DMS 273 treated with DMSO at 0.1 percent for 48 hours (cell line): Measurements from ENCODE around the gene LRCH4.

Experiments
- DNase-seq: peaks from one replicate; lab custom pipeline; 2025; lab: John Stamatoyannopoulos, UW

The LRCH4 gene

DNA sequence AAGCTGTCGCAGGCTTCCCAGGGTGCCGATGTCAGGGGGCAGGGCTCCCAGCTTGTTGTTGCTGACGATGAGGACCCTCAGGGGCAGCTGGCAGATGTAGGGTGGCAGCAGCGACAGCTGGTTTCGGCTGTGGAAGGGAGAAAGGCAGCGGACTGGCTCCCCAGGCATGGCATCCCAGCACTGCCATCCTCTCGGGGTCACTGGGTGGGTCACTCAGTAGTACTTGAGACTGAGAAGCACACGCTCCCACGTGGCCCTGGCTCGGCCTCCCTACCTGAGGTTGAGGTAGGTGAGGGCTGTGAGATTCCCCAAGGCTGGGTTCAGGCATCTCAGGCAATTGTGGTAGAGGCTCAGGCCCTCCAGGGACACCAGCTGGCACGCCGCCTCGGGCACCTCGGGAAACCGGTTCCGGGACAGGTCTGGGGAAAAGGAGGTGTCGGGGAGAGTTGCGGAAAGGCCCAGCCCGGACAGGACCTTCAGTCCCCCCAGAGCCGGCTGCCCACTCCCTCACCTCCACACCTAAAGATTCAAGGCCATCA is 3.8 kb downstream of the LRCH4 start:
- DNase-seq: no peak

DNA sequence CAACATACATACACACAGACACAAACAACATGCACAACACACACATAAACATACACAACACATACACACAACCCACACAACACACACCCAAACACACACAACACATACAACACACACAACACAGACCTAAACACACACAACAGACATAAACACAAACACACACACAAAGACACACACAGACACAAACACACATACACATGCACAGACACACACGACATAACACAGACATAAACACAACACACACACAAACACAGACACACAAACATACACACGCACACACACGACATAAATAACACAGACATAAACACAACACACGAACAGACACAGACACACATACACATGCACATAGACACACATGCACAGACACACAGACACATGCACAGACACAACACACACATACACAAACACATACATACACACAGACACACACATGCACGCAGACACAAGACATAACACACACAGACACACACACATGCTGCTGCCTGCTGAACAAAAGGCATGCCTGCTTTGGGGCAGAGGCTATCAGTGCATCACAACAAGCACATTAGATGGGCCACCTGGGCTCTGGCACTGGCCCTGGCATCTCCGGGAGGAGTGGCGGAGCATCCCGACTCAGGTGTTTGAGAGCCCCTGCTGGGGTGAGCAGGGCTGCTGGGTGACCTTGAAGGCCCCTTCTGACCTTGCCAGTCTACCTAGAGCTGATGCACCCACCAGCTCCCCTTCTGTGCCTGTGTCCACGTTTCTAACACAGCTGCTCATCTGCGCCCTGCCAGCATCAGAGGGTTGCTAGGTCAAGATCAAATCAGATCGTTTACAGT is 5.3 kb downstream of the LRCH4 start:
- DNase-seq: no peak

DNA sequence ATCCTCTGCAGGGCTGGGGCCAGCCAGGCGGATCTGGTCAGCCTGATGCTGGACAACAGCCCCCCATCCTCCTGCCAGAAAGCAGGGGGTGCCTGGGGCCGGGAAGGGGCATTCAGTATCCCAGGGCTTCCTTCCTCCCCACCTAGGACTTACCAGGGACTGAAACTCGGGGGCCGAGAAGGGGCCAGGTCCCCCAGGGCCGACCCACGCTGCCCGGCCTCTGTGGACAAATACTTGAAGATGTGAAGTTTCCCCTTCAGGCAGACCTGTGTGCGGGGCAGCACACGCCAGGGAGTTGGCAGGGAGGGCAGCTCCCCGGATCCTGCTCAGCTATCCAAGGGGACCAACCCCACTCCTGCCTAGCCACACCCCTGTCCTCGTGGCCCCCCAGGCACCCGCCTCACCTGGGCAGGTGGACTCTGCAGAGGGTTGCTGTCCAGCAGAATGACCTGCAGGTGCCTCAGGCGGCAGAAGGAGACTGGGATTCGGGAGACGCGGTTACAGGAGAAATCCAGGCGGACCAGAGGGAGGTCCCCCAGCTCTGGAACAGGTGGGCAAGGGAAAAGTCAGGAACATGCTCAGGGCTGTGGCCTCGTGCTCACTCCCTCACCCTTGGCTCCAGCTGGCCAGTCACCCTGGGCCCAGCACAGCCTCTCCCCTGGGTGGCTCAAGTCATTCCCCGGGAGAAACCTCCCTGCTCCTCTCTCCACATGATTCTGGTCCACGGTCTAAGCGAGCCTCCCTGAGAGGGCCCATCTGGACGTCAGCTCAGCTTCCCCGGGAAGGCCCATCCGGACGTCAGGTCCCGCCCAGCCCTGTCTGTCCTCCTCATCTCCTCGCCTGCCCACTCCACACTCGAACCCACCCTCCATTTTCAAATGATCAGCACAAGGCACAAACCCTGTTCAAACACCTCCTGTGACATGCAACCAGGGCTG is 7.4 kb downstream of the LRCH4 start:
- no peak for DNase-seq

DNA sequence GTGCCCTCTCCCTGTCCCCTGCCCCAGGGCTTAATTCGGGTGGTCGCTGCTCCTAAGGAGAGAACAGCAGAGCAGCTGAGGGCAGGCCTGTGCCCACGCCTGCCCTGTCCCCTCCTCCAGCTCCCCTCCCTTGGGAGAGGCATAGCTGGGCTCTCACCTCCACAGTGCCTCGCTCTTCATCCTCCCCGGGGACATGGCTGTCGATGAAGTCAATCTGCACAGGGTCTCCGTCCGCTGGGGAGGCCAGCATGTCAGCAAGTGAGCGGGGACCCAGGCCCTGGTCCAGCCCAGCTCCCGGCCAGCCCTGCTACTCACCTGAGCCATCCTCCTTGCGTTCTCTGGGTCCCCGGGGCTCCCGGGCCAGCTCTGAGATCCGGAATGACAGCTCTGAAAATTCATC is 8.4 kb downstream of the LRCH4 start:
- no peak for DNase-seq

DNA sequence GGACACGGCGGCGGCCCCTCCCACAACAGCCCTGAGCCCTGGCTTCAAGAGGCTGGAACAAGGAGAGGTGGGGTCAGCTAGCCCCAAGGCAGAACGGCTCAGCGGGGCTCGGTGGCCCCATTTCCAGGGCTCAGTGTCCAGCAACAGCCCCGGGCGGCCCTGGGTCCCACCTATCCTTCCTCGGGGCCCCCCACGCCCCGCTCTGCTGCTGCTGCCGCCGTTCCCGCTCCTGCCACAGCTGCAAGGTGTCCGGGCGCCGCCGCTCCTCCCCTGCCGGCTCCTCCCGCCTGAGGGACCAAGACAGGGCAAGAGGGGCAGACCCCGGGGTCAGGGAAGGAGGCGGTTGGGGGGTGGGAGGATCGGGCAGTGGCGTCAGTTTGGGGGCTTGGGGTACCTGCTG is 8.8 kb downstream of the LRCH4 start:
- DNase-seq: no peak

DNA sequence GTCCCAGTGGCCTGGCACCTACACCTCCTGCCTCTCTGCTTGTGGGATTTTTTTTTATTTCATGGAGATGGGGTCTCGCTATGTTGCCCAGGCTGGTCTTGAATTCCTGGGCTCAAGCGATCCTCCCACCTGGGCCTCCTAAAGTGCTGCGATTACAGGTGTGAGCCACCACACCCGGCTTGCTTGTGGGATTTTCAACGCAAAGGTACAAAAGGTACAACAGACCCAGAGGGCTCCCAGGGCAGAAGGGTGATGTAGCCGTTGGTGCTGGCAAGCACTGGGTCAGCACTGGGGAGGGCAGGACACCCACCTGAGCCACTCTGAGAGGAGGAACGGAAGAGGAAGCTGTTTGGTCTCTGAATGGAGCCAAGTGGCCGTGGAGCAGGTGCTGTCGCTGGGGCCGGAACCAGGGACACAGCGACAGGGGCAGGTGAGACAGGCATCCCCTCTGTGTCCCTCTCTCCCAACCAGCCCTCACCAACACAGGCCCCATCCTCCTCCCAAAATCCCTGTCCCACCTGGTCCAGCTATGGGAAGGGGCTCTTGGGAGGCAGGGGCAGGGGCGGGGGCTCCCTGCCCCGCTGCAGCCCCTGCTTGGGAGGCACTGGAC is 9.4 kb downstream of the LRCH4 start:
- no peak for DNase-seq

DNA sequence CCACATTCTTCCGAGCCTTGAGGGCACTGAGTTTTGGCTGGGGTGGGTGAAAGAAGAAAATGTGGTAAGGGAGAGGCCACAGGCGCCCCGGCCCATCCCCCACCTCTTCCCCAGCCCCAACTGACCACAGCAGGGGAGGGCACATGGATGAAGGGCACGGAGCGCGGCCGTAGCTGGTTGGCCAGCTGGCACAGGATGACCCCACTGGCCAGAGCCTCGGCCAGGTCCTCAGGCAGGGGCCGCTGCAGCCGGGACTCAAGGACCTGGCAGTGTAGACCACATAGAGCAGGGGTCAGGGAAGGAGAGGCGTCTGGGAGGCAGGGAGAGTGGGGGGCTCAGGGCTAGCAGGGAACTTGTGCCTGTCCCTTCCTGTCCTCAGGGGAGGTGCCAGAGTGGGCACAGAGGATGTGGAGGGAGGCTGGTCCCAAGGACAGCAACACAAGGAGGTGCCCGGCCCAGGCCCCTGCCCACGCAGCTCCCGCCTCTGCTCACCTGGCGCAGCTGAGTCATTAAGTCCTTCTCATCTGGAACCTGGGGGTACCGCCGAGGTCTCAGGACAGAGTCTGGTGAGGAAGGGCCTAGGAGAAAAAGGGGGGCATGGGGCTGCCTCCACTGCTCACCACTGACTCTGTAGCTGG is 10.1 kb downstream of the LRCH4 start:
- DNase-seq: no peak

DNA sequence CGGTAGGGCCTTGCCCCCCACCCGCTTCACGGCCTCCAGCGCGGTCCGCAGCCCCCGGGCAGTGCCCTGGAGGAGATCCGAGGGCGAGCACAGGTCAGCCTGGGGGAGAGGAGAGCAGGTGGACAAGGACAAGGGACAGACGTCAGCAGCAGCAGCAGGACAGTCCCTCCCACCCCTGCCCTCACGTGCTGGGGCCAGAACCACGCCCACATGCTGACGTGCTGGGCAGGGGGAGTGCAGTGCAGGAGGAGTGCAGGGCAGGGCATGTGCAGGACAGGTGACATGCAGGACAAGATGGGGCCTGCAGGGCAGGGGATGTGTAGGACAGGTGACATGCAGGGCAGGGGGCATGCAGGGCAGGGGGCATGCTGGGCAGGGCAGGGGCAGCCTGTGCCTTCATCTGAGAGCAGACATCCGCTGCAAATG is 10.7 kb downstream of the LRCH4 start:
- no peak for DNase-seq

DNA sequence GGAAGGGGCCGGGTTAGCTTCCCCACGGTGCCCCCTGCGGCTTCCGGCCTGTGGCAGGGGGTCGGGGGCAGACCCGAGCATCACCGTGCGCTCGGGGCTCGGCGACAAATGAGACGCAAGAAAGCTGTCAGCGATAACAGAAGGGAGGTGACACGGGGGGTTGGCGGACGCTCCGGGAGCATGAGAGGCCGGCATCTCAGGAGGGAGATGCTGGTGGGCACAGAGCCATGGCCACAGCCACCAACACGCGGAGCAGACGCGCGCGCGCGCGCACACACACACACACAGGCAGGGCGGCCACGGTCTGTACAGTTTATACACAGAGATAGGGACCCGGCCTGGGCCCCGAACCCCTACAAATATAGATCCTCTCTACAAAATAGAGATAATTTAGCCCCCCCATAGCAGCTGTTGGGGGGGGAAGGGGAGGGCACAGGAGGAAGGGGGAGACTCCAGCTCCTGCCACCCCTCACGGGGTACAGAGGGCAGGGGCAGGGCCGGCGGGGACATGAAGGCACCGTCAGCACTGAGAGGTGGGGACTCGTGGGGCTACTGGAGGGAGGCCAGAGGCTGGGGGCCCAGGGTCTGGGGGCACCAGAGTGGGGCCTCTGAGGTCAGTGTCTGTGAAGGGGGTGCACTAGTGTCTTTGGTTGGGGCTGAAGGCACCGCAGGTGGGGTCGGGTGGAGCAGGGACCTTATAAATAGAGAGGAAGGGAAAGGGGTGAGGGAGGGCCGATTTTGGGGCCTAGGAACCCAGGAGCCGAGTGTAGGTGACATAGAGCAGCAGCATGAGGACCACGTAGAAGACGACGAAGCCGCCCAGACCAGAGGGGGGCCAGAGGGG is 11.3 kb downstream of the LRCH4 start:
- DNase-seq: no peak

DNA sequence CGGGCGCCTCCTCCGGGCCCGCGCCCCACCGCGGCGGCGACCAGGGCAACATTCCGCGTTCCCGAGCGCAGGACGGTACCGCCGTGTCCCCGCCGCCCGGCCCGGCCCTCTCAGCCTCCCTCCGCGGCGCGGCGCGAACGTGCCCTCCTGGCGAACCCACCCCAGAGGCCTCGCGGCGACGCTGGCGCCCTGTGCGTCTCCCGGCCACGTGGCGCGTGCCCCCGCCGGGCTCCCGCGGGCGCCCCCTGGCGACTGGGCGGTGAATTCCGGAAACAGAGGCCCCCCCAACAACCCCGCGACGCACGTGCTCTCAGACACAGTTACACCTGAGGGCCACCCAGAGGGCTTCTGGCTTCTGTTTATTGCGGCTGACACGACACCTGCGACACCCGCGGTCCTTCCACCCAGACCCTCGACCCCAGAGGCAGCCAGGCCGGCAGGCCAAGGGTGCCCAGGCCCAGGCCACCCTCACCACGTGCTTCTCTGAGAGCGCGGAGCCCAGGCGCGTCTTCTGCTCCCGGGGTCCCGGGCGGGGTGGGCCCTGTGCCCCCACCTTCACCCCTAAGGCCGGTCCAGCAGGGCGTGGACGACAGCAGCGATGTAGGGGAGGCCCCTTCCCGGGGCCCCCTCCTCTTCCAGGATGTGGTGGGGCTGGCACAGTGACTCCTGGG is 12.1 kb downstream of the LRCH4 start, which contains the start of gene SAP25:
TSS of gene SAP25 (minus strand) at position 210 of the 671 bp plus-strand sequence. CDS start at position 52, 158 bp downstream.
- DNase-seq: no peak

DNA sequence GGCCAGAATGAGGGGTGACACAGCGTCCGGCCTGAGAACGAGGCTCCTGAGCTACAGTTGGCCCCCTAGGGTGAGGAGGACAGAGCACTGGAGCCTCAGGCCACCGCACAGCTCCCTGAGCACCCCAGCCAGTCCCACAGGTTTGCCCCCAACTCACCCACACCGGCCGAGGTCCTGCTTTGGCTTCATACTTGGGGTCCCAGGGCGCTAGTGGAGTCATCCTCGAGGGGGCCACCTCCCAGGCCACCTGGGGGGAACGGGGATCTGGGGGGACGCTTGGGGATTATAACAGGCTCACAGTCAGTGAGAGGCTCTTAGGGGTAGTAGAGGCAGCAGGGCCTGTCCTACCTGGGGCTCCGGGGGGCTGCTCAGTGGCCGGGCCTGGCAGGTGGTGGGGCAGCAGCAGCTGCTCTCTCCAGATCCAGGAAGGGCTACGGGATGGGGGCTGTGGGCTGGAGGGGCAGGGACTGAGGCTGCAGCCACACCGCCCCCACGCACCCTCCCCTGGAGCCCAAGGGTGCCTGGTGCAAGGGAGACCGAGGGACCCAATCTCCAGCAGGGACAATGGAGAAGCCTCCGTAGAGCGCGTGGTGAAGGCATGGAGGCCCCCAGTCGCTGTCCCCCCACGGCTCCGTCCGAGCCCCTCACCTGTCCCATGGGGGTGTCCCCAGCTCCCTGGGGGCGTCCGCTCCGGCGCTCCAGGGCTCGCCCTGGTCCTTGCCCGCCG is 12.8 kb downstream of the LRCH4 start:
- DNase-seq: no peak

DNA sequence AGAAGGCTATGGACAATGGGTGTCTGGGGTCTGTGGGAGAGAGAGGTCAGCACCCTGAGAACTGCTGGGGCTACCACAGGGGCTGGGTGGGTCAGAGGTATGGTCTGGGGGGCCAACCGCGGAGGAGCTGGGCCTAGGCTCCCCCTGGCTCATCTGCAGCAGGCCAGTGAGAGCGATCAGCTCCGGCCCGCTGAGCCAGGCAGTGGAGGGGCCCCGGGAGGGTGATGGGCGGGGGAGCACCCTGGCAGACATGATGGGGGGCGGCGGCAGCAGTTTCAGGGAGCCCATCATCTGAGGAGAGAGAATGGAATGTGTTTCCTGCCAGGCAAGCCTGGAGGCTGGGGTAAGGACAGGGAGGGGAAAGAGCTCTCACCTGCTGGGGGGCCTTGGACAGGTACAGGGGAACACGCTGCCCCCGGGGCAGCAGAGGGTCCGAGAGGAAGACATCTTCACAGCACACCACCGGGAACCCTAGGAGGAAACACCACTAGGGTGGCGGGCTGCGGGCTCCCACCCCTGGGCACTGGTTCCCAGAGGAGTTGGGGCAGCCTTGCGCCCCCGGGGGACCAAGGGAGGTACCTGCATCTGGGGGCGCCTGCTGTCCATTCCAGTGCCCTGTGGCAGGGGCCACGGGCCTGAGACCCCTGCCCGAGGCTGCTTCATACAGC is 13.5 kb downstream of the LRCH4 start:
- DNase-seq: no peak

DNA sequence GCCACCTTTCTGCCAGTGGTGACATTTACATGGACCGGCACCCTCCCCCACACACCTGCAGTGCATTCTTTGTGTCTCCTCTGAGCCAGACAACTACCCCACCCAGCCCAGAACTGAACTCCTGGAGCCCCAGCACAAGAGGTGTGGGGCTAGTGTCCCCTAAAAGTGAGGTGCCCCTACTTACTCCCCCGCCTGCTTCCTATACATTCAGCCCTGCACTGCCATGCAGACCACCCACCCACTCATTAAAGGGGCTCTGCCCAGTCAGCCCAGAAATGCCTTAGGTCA is 14.2 kb downstream of the LRCH4 start:
- no peak for DNase-seq

DNA sequence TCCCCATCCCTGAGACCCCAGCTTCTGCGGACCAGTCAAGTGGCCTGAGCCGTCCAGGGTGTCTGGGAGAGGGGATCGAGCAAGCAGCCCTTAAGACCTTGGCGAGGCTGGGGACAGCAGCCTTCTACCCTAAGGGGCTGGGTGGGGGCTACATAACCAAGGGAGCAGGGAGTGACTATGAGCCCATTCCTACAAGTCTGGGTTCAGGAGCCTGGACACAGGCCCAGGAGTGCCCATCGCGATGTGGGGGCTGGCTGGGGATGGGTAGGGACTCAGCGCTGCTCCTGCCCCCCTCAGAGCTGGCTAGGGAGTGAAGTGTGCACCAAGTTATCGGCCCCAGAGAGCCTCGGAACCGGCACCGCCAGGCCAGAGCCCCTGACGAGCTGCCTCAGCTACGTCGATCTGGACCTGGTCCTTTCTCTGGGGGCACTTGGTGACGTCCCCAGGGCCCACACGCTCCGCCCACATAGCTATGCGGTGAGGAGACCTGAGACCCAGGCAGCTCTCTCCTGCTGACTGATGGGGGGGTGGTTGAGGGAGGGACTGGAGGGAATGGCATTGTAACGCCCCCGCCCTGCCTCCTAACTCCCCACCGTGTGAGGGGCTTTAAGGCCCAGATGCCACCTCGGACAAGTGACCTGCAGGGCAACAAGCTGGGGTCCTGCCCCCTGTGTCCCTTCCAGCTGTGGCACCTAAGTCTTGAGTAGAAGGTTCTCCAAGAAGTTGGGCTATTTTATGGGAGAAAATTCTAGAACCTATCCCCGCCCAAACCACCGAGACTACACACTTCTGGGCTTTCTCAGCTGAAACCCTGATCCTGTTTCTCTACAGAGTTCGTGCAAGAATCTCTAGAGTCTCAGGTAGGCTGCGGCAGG is 14.7 kb downstream of the LRCH4 start:
- no peak for DNase-seq

DNA sequence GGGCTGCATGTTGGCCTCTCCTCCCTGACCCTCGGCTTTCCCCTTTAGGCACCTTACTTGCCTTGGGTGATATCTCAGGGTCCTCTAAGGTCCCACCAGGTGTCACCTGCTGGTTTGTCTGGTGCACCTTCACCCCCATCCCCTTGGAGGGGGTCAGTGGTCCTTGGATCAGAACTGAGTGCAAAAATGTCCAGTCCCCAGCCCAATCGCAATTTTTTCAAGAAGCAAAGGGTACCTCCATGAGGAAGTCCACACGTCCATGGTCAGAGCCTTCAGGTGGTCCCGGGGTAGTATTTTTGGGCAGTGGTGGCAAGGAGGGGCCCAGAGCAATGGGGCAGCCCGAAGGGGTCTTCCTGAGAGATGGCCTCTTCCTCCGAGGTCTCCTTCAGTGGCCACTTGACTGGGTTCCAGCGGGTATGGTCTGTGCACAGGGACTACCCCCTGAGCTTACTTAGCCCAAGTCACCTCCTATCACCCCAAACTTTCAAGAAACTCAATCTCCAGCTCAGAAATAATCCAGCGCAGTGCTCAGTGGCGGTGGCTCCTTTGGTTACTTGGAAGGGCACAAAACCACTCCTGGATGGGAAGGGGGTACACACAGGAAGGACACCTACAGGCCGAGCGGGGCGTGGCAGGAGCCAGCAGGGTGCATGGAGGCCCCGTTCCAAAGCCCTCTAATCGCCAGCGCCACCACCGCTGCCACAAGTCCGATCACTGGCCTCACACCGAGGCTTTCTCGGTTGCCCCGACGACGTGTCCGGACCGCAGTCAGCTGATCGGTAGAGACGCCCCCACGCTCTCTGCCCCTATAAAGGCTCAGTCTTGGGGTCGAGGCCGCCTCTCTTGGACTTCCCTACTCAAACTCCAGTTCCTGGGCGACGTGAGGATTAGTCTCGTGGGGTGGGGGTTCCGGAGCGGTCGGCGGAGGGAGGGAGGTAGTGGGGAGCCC is 16.8 kb downstream of the LRCH4 start:
- peak; percentile 47 for DNase-seq

DNA sequence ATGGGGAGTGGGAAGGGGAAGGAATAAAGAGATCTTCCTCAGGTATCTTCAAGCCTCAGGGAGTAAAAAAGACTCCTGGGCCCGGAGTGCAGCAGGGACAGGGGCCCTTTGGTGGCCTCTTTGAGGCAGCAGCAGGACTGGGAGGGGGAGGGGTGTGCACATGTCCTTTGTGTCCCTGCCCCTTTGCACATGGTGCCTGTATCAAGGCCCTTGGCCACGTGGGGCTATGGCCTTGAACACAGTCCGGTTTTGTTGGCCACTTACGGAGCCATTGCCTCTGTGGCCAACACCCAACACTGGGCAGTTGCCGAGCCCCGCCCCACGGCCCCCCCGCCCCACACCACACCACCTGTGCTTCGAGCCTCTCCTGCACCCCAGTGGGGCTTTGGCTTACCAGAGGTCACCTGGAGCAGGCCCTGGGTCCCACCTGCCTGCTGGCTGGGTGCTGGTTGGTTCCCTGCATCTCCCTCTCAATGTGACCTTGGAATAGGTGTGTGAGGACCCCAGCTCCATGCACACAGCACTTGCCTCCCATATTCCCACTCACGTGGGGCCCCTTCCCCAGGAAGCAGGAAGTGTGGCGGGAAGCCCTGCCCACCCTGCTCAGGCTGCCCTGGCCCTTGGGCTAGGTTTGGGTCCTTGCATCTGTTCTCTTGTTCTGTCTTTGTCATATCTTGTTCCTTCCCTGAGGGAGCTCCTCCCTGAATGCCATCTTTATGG is 17.6 kb downstream of the LRCH4 start:
- no peak for DNase-seq
